T-helper 1 cell treated with Interleukin-12 subunit alpha and Interleukin-12 subunit beta and Interleukin-4 antibody, amounts not matched to agents 30 ng/mL and 1 ng/mL, for 36 hours (primary cell): ENCODE measurements around the gene IGSF21. TPM values are rescaled to one million over a fixed set of nuclear protein-coding genes. Genes with fewer than 3 reads are reported as not detected.
"Not testable (repeated sequence)": the region's sequence is repeated elsewhere in the genome, so short reads cannot be mapped to it uniquely, and the experiment has no call there.

ENCODE experiments used
- intact Hi-C: fragments of 100-400 bp; cut with micrococcal nuclease; formaldehyde crosslinking; loops from one replicate; pipeline ENCODE4 v1.15.1; 2024
- total RNA-seq: library from RNA; stranded (reverse); gene quantifications from 2 replicates; pipeline ENCODE4 v1.2.3, GENCODE V29; 2022

Gene IGSF21
- total RNA-seq, 1 donor from 2014 or later = not detected

DNA sequence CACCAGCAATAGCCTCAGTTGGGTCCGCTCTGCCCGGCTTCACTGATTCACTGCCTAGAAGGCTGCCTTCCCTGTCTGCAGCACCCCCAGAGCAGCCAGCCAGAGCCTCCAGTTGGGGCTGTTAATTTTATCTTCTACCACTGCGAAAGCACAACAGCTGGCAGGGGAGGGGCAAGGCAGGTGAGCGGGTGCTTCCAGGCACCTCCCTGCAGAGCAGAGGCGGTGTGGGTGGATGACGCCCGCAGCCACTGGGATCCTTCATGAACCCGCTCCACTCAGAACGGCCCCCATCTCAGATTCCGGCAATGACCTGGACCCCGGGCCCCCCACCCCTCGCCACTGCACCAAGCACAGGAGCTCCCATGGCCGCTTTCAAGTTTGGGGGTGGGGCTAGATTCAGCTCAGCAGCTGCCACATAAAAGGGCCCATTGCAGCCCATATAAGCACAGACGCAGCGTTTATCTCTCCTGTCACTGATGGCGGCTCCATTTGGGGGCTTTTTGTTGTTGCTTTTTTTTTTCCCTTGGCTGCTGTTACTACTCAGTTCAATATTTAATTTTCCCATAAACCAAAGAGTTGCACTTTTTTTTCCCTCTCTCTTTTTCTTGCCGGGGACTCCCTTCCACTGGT lies 245.2 kb downstream of the IGSF21 start:
- intact Hi-C loops = no loop called here

DNA sequence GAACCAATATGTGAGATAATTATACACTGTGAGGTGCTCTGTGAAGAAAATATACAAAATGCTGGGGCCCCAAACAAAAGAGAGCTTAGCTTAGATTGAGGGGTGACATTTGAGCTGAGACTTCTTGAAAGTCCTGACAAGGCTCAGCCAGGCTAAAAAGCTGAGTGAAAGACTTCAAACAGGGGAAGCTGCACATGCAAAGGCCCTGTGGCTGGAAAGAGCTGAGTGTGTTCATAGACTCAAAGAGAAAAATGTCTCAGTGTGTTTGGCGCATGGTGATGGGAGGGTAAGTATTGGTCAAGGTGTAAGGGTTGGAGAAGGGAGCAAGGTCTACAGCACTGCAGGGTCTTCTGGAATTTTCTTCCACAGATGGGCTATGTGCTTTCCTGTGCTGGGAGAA lies 245.9 kb downstream of the IGSF21 start:
- intact Hi-C loops = no loop called here

- intact Hi-C loops = no loop called here
Measured at GRCh38 chr1:18353992-18354391, 246.4 kb downstream of the IGSF21 start.

- intact Hi-C loops = no loop called here
Measured at GRCh38 chr1:18354612-18355011, 247.0 kb downstream of the IGSF21 start.

DNA sequence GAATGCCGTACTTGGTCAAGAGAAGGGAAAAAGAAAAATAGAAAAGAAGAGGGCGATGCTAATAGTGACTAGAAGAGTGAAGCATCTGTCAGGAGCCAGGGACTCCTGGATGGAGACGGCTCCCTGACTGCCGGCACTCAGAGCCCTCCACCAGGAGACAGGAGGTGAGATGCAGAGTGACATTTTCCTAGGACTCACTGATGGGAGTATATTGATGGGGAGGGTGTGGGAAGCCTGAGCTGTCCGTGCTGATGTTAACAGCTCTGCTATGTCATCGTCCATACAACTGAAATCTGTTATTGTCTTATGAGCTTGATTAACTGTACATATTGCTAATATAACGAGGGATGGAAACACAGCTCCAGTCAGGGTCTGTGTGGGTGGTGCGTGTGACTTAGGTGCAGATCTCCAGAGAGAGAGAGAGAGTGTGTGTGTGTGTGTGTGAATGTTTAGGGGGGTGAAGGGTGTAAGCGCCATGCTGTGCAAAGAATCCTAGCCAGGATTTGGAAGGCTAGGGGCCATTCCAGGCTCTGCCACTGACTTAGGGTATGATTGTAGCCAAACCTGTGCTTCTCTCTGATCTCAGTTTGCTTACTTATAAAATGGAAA lies 250.1 kb downstream of the IGSF21 start:
- intact Hi-C loops = no loop called here

DNA sequence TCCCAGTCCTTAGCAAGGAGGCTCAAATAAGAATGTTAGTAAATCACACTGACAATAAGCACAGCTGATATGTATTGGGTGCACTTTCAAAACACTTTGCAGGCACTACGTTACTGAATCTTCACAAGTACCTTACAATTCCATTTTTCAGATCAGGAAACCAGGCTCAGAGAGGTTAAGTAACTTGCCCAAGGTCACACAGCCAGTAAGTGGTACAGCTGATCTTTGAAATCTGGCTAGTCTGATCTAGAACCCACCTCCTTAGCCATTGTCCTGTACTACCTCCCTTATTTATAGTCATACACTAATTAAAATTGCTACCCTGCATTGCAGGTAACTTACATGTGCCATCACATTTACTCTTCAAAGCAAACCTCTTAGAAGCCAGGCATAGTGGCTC lies 251.0 kb downstream of the IGSF21 start:
- intact Hi-C loops = no loop called here

GRCh38 chr1:18360251-18360650 lies 252.7 kb downstream of the IGSF21 start:
- intact Hi-C loops = no loop called here

- intact Hi-C loops = no loop called here
Measured at GRCh38 chr1:18362150-18362549, 254.6 kb downstream of the IGSF21 start.

- intact Hi-C loops = no loop called here
Measured at GRCh38 chr1:18363436-18363835, 255.8 kb downstream of the IGSF21 start.

DNA sequence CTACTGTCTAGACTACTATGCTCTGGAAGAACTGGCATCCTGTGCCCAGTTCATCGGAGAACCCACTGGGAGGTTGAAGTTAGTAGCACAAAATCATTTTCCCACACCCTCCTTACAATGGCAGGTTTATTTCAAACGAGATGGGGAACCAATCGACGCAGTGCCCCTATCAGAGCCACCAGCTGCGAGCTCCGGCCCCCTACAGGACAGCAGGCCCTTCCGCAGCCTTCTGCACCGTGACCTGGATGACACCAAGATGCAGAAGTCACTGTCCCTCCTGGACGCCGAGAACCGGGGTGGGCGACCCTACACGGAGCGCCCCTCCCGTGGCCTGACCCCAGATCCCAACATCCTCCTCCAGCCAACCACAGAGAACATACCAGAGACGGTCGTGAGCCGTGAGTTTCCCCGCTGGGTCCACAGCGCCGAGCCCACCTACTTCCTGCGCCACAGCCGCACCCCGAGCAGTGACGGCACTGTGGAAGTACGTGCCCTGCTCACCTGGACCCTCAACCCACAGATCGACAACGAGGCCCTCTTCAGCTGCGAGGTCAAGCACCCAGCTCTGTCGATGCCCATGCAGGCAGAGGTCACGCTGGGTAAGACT lies 257.6 kb downstream of the IGSF21 start:
- intact Hi-C loops = no loop called here

DNA sequence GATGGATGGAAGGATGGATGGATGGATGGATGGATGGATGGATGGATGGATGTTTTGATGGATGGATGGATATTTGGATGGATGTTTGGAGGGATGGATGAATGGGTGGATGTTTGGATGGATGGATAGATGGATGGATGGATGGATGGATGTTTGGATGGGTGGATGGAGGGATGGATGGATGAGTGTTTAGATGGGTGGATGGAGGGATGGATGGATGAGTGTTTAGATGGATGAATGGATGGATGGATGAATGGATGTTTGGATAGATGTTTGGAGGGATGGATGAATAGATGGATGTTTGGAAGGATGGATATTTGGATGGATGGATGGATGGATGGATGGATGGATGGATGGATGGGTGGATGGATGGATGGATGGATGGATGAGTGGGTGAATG lies 264.9 kb downstream of the IGSF21 start:
- intact Hi-C loops = not testable (repeated sequence)

DNA sequence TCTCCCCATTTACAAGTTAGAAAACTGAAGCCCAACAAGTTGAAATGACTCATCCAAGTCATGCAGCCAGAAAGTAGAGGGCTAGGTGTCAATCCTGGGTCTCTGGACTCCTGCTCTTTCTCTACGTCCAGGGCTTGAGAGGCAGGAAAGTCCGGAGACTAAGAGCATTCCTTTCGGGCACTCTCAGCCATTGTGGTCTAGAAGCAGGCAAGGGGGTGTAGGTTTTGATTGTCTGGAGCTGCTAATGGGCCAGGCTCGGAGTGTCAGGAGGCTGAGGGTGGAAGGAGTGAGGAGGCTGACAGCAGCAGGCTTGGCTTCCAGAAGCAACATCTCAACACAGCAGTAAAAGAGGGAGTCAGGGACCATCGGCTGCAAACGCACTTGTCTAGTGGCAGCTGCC lies 265.6 kb downstream of the IGSF21 start:
- intact Hi-C loops = no loop called here

DNA sequence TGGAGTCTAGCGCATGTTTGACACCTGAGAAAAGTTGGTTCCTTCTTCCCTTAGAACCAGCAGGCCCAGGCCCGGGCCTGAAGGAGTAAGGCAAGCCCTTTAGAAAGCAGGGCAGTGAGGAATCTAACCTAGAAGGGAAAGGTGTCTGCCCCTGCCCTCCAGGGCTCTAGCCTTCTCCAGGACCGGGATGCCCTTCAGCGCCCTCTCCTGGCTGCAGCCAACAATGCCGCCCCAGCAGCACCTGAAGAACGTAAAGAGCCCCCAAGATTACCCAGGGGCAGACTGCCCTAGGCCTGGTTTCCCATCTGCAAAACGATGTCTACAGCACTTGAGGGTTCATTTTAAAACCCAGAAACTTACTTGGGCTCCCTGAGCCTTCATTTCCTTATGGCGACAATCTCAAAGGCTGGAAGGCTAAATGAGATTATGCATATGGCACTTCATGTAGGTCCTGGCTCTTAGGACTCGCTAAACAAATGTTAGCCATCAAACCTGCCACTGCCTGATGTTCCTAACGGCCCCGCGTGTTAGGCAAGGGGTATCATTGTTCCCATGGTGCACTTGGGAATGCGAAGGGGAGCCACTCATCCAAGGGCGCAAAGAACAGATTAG lies 266.4 kb downstream of the IGSF21 start:
- intact Hi-C loops = no loop called here

GRCh38 chr1:18376661-18377060 lies 269.1 kb downstream of the IGSF21 start:
- intact Hi-C loops = loop anchor here (1.0 kb wide), 1 partner anchor 62 kb away; no protein-coding TSS in a partner anchor

- intact Hi-C loops = no loop called here
Measured at GRCh38 chr1:18380288-18380687, 272.7 kb downstream of the IGSF21 start.

- intact Hi-C loops = no loop called here
Measured at GRCh38 chr1:18384059-18384458, 276.5 kb downstream of the IGSF21 start.

- intact Hi-C loops = no loop called here
Measured at GRCh38 chr1:18384471-18384870, 276.9 kb downstream of the IGSF21 start.

- intact Hi-C loops = no loop called here
Measured at GRCh38 chr1:18385239-18385790, 277.7 kb downstream of the IGSF21 start.

DNA sequence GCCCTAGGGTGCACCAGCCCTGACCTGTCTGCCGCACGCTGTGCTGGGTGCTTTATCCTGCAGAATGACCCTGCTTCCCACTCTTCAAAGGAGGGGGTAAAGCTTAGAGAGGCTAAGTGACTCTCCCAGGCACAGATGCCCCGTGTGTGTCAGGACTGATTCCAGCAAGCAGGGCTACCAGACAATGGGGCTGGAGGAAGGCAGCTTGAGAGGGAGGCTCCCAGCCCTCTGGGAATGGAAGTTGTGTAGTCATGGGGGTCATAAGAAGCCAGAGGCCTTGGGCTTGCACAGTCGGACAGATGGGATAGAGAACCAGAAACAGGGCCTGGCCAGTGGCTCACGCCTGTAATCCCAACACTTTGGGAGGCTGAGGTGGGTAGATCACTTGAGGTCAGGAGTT lies 279.0 kb downstream of the IGSF21 start:
- intact Hi-C loops = no loop called here

DNA sequence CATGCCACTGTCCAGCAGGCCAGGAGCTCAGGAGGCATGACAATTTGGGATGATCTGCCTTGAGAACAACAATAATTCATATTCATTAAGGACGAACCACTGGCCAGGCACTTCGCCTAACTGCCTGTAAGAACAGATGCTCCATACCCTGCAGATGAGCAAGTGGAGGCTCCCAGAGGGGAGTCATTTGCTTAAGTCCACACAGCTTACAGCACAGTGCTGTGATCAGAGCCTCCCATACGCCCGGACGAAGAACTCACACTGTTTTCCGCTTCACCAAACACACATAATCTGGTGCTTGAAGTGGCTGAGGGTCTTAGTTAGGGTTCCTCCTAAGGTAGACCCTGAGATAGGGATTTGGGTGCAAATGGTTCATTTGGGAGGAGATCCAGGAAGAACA lies 279.7 kb downstream of the IGSF21 start:
- intact Hi-C loops = no loop called here

- intact Hi-C loops = no loop called here
Measured at GRCh38 chr1:18390953-18391352, 283.4 kb downstream of the IGSF21 start.

DNA sequence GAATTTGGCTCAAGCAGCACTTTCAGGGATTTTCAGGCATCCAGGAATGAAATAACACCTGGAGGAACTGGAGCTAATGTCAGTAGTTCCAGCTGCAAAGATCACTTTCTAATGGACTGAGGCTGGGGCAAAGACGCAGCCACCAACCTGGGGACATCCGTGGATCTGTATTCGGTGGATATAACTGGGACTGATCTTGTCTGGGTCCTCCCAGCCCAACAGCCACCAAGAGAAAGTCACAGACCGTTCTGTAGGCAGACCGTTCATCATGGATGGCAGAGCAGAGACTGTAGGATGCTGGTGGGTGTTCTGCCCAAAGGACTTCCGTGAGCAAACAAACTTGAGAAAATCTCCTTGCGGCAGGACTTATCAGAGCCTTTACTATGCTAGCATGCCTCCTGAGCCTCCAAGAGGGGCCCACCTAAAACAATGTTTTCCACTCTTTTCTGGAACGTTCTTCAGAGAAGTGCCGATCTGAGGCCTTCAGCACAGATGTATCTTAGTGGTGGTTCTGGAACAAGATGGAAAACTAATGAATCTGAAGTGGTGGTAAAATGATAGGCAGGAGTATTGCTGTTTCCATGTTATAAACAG lies 287.1 kb downstream of the IGSF21 start:
- intact Hi-C loops = no loop called here
